Measurements from ENCODE around the gene GALNT9.
"Not testable (repeated sequence)": the region's sequence is repeated elsewhere in the genome, so short reads cannot be mapped to it uniquely, and the experiment has no call there.

Gene GALNT9

DNA sequence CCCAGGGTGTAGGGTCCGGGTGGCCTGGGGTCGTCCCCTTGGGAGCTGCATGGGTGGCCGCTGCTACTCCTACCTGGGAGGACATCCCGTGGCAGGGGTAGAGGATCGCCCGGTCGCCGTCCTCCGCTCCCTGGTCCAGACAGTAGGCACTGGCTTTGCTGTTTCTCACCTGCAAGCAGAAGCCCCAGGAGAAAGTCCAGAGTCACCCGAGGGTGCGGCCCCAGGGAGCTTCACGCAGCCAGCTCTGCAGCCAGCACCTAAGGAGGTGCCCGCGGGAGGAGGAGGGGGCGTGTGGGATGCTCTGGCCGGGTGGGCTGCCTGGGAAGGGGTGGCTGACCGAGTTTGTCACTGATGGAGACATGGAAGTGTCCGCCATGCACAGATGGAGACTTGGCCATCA, 130.3 kb downstream of the GALNT9 start:
- no peak for TF ChIP-seq CTCF (IDR thresholded peaks at IDR 0.05; ENCODE audit: low read depth, low read length)
- no peak overlapping the region for H3K4me3 ChIP-seq (ENCODE audit: low read depth, low read length)

GRCh38 chr12:132197581-132198354, 131.6 kb downstream of the GALNT9 start:
- no peak overlapping the region for H3K4me3 ChIP-seq (ENCODE audit: low read depth, low read length)
- TF ChIP-seq CTCF (IDR thresholded peaks at IDR 0.05; ENCODE audit: low read depth, low read length), result no peak

- no peak overlapping the region for H3K4me3 ChIP-seq (ENCODE audit: low read depth, low read length)
- no peak for TF ChIP-seq CTCF (IDR thresholded peaks at IDR 0.05; ENCODE audit: low read depth, low read length)
Measured at GRCh38 chr12:132196873-132197390, 132.5 kb downstream of the GALNT9 start.

DNA sequence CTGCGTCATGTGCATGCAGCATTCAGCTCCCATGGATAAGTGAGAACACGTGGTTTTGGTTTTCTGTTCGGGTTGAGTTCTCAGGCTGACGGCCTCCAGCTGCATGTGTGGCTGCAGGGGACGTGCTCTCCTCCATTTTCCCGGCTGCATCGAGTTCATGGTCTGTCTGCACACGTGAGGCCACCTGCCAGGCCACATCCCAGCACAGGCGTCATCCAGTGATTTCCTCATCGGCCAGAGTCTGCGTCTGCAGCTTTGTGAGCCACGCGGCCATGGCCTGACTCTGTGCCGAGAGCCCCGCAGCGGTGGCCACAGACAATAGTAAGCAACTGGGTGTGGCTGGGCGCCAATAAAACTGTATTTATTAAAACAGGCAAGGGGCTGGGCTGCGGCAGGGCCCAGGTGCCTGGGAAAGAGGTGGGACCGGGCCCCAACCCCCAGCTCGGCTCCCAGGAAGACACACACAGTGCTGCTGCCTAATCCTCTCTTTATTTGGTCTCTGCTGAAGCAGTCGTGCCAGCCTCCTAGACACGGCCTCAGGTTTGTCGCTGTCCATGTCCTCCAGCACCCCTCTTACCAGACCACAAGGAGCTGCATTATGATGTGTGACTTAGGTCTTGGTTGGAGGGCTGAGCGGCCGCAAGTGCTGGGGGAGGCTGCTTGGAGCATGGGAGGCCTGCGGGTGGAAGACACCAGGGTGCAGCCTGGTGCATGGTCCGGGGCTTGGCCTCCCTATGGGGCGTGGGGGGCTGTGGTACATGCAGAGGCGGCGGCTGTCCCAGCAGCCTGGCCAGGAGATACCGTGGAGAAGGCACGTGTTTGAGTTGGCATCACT, 133.1 kb downstream of the GALNT9 start:
- no peak for TF ChIP-seq CTCF (IDR thresholded peaks at IDR 0.05; ENCODE audit: low read depth, low read length)
- H3K4me3 ChIP-seq (ENCODE audit: low read depth, low read length), result no peak overlapping the region

GRCh38 chr12:132195242-132195641, 134.1 kb downstream of the GALNT9 start:
- not testable (repeated sequence) for H3K4me3 ChIP-seq (ENCODE audit: low read depth, low read length)

GRCh38 chr12:132194556-132194955, 134.8 kb downstream of the GALNT9 start:
- H3K4me3 ChIP-seq (ENCODE audit: low read depth, low read length), result no peak overlapping the region
- TF ChIP-seq CTCF (IDR thresholded peaks at IDR 0.05; ENCODE audit: low read depth, low read length), result no peak

- H3K4me3 ChIP-seq (ENCODE audit: low read depth, low read length), result no peak overlapping the region
- TF ChIP-seq CTCF (IDR thresholded peaks at IDR 0.05; ENCODE audit: low read depth, low read length), result 0 out of 2 replicates have a peak, but pooled peaks have one; percentile 15
Measured at GRCh38 chr12:132194056-132194455, 135.3 kb downstream of the GALNT9 start.
